Tibial artery (tissue), 4 donors: ENCODE results near the gene SEPTIN5.

Source experiments
- DNase-seq, 2 donors: peaks; one replicate each; pipeline ENCODE4 v3.0.0-alpha.2; 2019
- H3K27ac ChIP-seq, 2 donors: fragments of 200-600 bp; sonication (generic) in 1 of 2; 1 replicate in 1 of 2; 2 replicates in 1 of 2; pipeline ENCODE4 v1.5.1; 2018 to 2019; ENCODE audit warnings: mild to moderate bottlenecking in 1 of 2
- H3K27me3 ChIP-seq, 2 donors: fragments of 200-600 bp; sonication (generic) in 1 of 2; one replicate each; pipeline versions ENCODE4 v1.5.1 to v1.6.0; 2016 to 2019
- H3K36me3 ChIP-seq, 3 donors: fragments of 200-600 bp; sonication (generic) in 2 of 3; one replicate each; pipeline ENCODE4 v1.5.1; 2016 to 2019; ENCODE audit warnings: mild to moderate bottlenecking in 2 of 3
- H3K4me1 ChIP-seq, 4 donors: fragments of 200-600 bp; sonication (generic) in 2 of 4; 1 replicate in 3 of 4; 2 replicates in 1 of 4; pipeline ENCODE4 v1.5.1; 2016 to 2019
- H3K4me3 ChIP-seq, 2 donors: fragments of 200-600 bp; sonication (generic) in 1 of 2; 1 replicate in 1 of 2; 2 replicates in 1 of 2; pipeline ENCODE4 v1.5.1; 2018 to 2019; ENCODE audit warnings: mild to moderate bottlenecking in 2 of 2
- H3K9me3 ChIP-seq, 3 donors: fragments of 200-600 bp; sonication (generic) in 1 of 3; one replicate each; pipeline ENCODE4 v1.5.1; 2016 to 2019
- intact Hi-C: fragments of 100-400 bp; cut with DNase I; formaldehyde crosslinking; loops from one replicate; pipeline ENCODE4 v1.15.0; 2023; ENCODE audit warnings: low total_unique reads
- TF ChIP-seq, protein P1 (sequence below), 2 experiments: fragments of 200-600 bp in 1 of 2; fragments of 450-650 bp in 1 of 2; IDR thresholded peaks; one replicate each; pipeline ENCODE4 v1.5.1; 2017 to 2019; ENCODE audit warnings: antibody characterized with exemption in 2 of 2, mild to moderate bottlenecking in 1 of 2, moderate library complexity in 1 of 2

Gene SEPTIN5

DNA sequence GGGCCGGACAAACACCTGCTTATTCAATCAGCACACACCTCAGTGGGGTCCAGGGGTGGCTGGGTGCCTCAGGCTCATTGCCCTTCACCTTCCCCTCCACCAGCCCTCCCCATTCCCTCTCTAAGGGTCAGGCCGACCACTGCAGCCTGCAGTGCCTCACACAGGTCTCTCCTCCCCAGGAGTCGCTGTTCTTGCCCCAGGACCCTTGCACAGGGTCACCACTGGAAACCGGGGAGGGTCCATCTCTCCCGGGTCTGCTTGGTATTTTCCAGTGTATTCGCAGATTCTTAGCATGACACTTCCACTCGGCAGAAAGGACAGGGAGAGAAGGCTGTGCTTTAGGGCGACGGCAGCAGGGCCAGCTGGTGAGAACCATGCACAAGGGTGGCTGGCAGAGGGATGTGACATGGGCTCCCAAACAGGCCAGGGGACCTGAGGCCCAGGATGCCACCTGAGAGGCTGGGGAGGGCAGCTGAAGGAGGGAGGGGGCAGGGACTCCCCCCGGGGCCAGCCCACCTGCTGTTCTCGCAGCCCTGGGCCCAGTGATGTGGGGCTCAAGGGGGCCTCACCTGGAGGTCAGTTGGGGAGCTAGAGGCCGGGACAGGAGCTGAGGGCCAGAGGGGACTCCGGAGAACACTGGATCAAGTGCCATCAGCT lies 30.2 kb downstream of the SEPTIN5 start:
- TF ChIP-seq, protein P1, sequence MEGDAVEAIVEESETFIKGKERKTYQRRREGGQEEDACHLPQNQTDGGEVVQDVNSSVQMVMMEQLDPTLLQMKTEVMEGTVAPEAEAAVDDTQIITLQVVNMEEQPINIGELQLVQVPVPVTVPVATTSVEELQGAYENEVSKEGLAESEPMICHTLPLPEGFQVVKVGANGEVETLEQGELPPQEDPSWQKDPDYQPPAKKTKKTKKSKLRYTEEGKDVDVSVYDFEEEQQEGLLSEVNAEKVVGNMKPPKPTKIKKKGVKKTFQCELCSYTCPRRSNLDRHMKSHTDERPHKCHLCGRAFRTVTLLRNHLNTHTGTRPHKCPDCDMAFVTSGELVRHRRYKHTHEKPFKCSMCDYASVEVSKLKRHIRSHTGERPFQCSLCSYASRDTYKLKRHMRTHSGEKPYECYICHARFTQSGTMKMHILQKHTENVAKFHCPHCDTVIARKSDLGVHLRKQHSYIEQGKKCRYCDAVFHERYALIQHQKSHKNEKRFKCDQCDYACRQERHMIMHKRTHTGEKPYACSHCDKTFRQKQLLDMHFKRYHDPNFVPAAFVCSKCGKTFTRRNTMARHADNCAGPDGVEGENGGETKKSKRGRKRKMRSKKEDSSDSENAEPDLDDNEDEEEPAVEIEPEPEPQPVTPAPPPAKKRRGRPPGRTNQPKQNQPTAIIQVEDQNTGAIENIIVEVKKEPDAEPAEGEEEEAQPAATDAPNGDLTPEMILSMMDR (IDR thresholded peaks at IDR 0.05), result no peak
- Histone ChIP-seq H3K27me3 (peaks cover 0 to 12% of the 10 kb centered on the region in 2 donors), H3K4me3 (no peak overlapping the region), H3K9me3 (no peaks in the 10 kb centered on the region), H3K36me3 (no peaks in the 10 kb centered on the region), H3K4me1 (no peaks in the 10 kb centered on the region), H3K27ac (no peak overlapping the region)
- intact Hi-C loops, result no loop called here
- DNase-seq, result no peak

DNA sequence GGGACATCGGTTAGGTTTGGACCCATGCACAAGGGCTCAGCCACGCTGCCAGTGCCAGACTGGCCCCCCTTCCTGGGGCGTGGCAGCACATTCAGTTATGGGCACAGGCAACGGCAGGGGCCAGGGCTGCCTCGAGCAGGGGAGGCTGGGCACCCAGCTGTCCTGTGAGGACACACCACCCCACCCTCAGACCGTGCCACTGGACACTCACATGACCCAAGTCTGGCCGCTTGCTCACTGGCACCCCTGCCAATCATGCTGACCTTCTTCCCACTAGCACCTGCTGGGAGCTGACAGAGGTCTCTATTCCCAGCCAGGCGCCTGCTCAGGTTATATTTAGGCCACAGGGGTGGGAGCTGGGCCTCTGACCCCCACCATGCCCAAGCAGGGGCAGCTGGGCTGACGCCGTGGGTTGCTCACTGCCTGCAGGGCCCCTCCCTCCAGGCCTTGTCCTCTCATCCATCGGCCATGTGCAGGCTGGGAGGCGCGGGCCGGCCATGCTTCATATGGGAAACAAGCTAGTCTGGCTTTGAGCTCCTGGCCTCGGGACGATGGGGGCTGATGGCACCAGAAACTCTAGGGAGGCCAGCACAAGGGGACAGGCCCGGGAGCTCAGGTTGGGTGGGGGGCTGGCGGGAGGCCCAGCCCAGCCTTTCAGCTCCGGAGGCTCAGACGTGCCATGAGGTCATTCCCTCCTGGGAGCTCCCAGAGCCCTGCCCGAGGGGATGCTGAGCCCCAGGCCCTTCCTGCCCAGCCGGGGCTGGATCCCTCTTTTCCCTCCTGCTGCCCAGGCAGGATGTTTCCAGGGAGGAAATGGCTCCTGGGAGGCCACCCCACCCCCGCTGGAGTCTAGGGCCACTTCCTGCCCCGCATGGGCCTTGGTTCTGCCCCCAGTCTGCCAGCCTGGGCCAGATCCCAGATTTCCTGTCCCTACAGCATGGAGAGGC lies 31.1 kb downstream of the SEPTIN5 start:
- TF ChIP-seq, protein P1 (IDR thresholded peaks at IDR 0.05), result no peak
- Histone ChIP-seq H3K36me3 (no peaks in the 10 kb centered on the region), H3K27me3 (peaks cover 0 to 15% of the 10 kb centered on the region in 2 donors), H3K4me1 (no peaks in the 10 kb centered on the region), H3K9me3 (no peaks in the 10 kb centered on the region), H3K4me3 (no peak overlapping the region), H3K27ac (no peak overlapping the region)
- no peak for DNase-seq
- intact Hi-C loops, result no loop called here

DNA sequence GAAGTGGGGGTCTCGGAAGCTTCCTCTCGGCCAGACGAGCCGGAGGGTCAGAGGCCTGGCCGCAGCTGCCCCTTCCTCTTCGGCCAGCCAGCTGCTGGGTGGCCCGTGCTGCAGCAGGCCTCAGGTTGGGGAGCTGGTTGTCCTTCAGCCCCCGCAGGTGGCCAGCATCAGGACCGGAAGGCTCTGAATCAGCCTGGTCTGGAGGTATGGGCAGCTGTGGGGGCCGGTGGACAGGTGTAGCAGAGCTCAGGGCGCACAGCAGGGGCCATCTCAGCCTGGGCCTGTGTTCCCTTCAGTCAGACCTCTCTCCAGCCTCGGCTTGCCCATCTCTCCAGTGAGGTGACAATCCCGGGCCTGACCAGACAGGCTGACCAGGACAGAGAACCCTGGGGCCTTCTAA lies 32.4 kb downstream of the SEPTIN5 start:
- intact Hi-C loops, result no loop called here
- no peak for DNase-seq

DNA sequence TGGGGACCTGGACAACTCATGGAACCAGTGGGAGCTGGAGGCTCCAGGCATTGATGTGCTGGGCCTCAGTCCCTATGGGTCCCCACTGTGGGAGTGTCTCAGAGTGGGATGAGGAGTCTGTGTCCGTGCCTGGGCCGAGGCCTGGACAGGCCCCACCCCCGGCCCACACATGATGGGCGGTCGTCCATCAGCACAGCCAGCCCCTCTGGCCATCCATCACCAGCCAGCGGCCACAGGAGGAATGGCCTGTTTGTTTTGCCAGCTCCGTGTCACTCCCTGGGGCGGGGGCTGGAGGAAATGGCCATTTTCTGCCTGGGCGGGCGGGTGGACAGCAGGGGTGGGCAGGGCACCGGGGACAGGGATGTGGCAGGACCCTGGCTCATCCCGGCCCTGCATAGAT lies 33.2 kb downstream of the SEPTIN5 start:
- H3K27ac ChIP-seq, result no peak overlapping the region
- DNase-seq, result no peak
- no peak overlapping the region for H3K4me3 ChIP-seq
- no peaks in the 10 kb centered on the region for H3K4me1 ChIP-seq
- TF ChIP-seq, protein P1 (IDR thresholded peaks at IDR 0.05), result no peak
- H3K27me3 ChIP-seq, result peaks cover 0 to 32% of the 10 kb centered on the region in 2 donors
- intact Hi-C loops, result no loop called here
- H3K9me3 ChIP-seq, result no peaks in the 10 kb centered on the region
- no peaks in the 10 kb centered on the region for H3K36me3 ChIP-seq

More for the DNA sequence above, 32.4 kb downstream of the SEPTIN5 start:
- Histone ChIP-seq H3K36me3 (no peaks in the 10 kb centered on the region), H3K27me3 (peaks cover 0 to 26% of the 10 kb centered on the region in 2 donors), H3K27ac (no peak overlapping the region), H3K4me1 (no peaks in the 10 kb centered on the region), H3K4me3 (no peak overlapping the region), H3K9me3 (no peaks in the 10 kb centered on the region)
- TF ChIP-seq, protein P1 (IDR thresholded peaks at IDR 0.05), result no peak

DNA sequence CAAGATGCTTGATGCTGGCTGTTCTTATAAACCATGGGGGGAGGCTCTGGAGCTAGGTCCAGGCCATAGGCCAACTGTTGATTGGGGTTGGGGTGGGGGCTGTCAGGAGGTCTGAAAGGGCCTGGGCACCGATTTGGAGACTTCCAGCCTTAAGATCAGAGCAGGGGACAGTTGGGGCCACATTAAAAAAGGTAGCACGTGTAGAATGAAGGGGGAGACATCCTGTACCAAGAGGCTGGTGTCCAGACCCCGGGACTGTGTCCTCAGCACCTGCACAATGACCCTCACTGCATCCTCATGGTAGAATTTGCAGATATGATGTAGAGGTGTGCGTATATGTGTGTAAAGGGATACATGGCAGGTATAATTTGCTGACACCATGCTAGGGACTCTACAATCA lies 33.8 kb downstream of the SEPTIN5 start:
- no peak overlapping the region for H3K4me3 ChIP-seq
- H3K27ac ChIP-seq, result no peak overlapping the region
- intact Hi-C loops, result no loop called here
- H3K27me3 ChIP-seq, result peaks cover 0 to 38% of the 10 kb centered on the region in 2 donors
- H3K9me3 ChIP-seq, result no peaks in the 10 kb centered on the region
- no peaks in the 10 kb centered on the region for H3K4me1 ChIP-seq
- H3K36me3 ChIP-seq, result no peaks in the 10 kb centered on the region
- TF ChIP-seq, protein P1 (IDR thresholded peaks at IDR 0.05), result no peak
- no peak for DNase-seq
